ENCODE results near the gene NAA10. TPM values are rescaled to one million over a fixed set of nuclear protein-coding genes. Genes with fewer than 3 reads are reported as not detected.

Gene NAA10
- total RNA-seq, 4 donors from 2014 or later = 85.7 to 101 (median 90.7) TPM

GRCh38 chrX:153932220-153932915 lies 2.5 kb downstream of the NAA10 start:
- ATAC-seq (ENCODE audit: low FRiP score) = no peak

GRCh38 chrX:153931748-153932147 lies 3.1 kb downstream of the NAA10 start:
- ATAC-seq (ENCODE audit: low FRiP score) (no peak), DNase-seq (ENCODE audit: low spot score) (no peak)
- TF ChIP-seq CTCF (IDR thresholded peaks at IDR 0.05) = no peak

More at GRCh38 chrX:153932220-153932915, 2.5 kb downstream of the NAA10 start:
- DNase-seq (ENCODE audit: low spot score) = no peak
- TF ChIP-seq CTCF (IDR thresholded peaks at IDR 0.05) = no peak

- no peak for ATAC-seq (ENCODE audit: low FRiP score)
- TF ChIP-seq CTCF (IDR thresholded peaks at IDR 0.05) = no peak
- DNase-seq (ENCODE audit: low spot score) = no peak
Observed at GRCh38 chrX:153931151-153931550, 3.7 kb downstream of the NAA10 start.

GRCh38 chrX:153930011-153930910 lies 4.6 kb downstream of the NAA10 start:
- no peak for ATAC-seq (ENCODE audit: low FRiP score)
- no peak for DNase-seq (ENCODE audit: low spot score)
- TF ChIP-seq CTCF (IDR thresholded peaks at IDR 0.05) = no peak

- ATAC-seq (ENCODE audit: low FRiP score) = no peak
- no peak for DNase-seq (ENCODE audit: low spot score)
- TF ChIP-seq CTCF (IDR thresholded peaks at IDR 0.05) = no peak
Observed at GRCh38 chrX:153929576-153929975, 5.3 kb downstream of the NAA10 start.

GRCh38 chrX:153928846-153929245 lies 6.0 kb downstream of the NAA10 start:
- no peak for ATAC-seq (ENCODE audit: low FRiP score)

More at GRCh38 chrX:153928846-153929245, 6.0 kb downstream of the NAA10 start:
- no peak for TF ChIP-seq CTCF (IDR thresholded peaks at IDR 0.05)
- no peak for DNase-seq (ENCODE audit: low spot score)
